DOHH2 (cell line): Measurements from ENCODE around the gene TGFBR2.

ENCODE experiments used
- H3F3A ChIP-seq: fragments of 200-600 bp; sonication (generic), shearing (Covaris generic); 2 replicates; pipeline ENCODE4 v1.6.0; 2016; ENCODE audit warnings: antibody characterized with exemption, mild to moderate bottlenecking; ENCODE audit not compliant: control insufficient read depth, insufficient read depth
- H3K27ac ChIP-seq: fragments of 200-600 bp; sonication (generic); 2 replicates; pipeline ENCODE4 v1.5.1; 2014; ENCODE audit warnings: low read depth, mild to moderate bottlenecking, low read length, moderate library complexity
- H3K27me3 ChIP-seq: fragments of 200-600 bp; sonication (generic); 2 replicates; pipeline ENCODE4 v1.6.1; 2014; ENCODE audit warnings: mild to moderate bottlenecking, low read length, mixed read lengths; ENCODE audit not compliant: control insufficient read depth
- H3K36me3 ChIP-seq: fragments of 200-600 bp; sonication (generic); 2 replicates; pipeline ENCODE4 v1.6.1; 2014; ENCODE audit warnings: mild to moderate bottlenecking, low read length, moderate library complexity, mixed read lengths; ENCODE audit not compliant: control insufficient read depth
- H3K4me1 ChIP-seq: fragments of 200-600 bp; sonication (generic); 2 replicates; pipeline ENCODE4 v1.6.1; 2014; ENCODE audit warnings: mild to moderate bottlenecking, low read length, mixed read lengths; ENCODE audit not compliant: control insufficient read depth
- H3K4me2 ChIP-seq: fragments of 200-600 bp; sonication (generic); 2 replicates; pipeline ENCODE4 v1.6.0; 2014; ENCODE audit warnings: mild to moderate bottlenecking, low read length, moderate library complexity
- H3K4me3 ChIP-seq: fragments of 200-600 bp; sonication (generic); 2 replicates; pipeline ENCODE4 v1.5.1; 2014; ENCODE audit warnings: mild to moderate bottlenecking, low read length, mixed read lengths
- H3K79me2 ChIP-seq: fragments of 200-600 bp; sonication (generic); 2 replicates; pipeline ENCODE4 v1.6.1; 2014; ENCODE audit warnings: mild to moderate bottlenecking, low read length, mixed read lengths; ENCODE audit not compliant: control insufficient read depth
- H3K9me2 ChIP-seq: fragments of 200-600 bp; sonication (generic); replicated peaks from 2 replicates; pipeline ENCODE4 v1.6.1; 2014; ENCODE audit warnings: mild to moderate bottlenecking, low read length, mixed read lengths; ENCODE audit not compliant: control insufficient read depth
- H3K9me3 ChIP-seq: fragments of 200-600 bp; sonication (generic); 2 replicates; pipeline ENCODE4 v1.6.1; 2014; ENCODE audit warnings: antibody characterized with exemption, low read length, mixed read lengths; ENCODE audit not compliant: control insufficient read depth, insufficient read depth
- H4K20me1 ChIP-seq: fragments of 200-600 bp; sonication (generic); 2 replicates; pipeline ENCODE4 v1.6.0; 2014; ENCODE audit warnings: low read depth, mild to moderate bottlenecking, antibody characterized with exemption, low read length, moderate library complexity; ENCODE audit not compliant: control insufficient read depth, insufficient read depth
- EZH2phosphoT487 ChIP-seq: fragments of 200-600 bp; sonication (generic); IDR thresholded peaks from 2 replicates; pipeline ENCODE4 v1.6.1; 2017; ENCODE audit warnings: borderline replicate concordance, mild to moderate bottlenecking, antibody characterized with exemption, low read length, moderate library complexity, mixed read lengths
- TF ChIP-seq, protein P1 (sequence below): fragments of 200-600 bp; sonication (generic); IDR thresholded peaks from one replicate; pipeline ENCODE4 v1.5.1; 2014; ENCODE audit warnings: antibody characterized with exemption, mild to moderate bottlenecking, low read depth, low read length; ENCODE audit not compliant: poor library complexity, severe bottlenecking

Gene TGFBR2

DNA sequence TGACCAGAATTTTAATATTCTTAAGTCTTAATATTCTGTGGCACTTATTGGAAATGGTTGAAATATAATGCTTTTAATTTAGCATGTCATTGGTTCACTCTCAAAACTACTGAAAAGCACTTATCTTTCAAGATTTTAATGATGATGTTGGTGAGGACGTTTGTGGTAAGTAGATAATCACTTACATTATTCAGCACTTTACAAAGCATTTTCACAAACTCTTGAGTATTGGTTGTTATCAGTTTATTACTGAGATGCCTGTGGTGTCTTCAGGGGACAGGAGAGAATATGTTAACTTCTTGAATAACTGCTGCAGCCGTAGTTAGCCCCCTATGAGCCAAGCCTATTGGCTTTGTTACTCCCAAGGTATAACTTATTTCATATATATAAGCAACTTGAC lies 15.2 kb downstream of the TGFBR2 start:
- H4K20me1 ChIP-seq: peaks cover 7% of the 10 kb centered on the region
- no peaks in the 10 kb centered on the region for H3K27me3 ChIP-seq
- peaks cover 65% of the 10 kb centered on the region for H3K79me2 ChIP-seq
- H3K4me3 ChIP-seq: no peak overlapping the region
- H3K4me2 ChIP-seq: peak overlapping the region; percentile 42
- no peaks in the 10 kb centered on the region for H3K9me2 ChIP-seq
- peak overlapping the region; percentile 23; the same call in 1 of the 2 replicates for H3K27ac ChIP-seq
- H3F3A ChIP-seq: peaks cover 9% of the 10 kb centered on the region; the same call in 1 of the 2 replicates
- TF ChIP-seq, protein P1, sequence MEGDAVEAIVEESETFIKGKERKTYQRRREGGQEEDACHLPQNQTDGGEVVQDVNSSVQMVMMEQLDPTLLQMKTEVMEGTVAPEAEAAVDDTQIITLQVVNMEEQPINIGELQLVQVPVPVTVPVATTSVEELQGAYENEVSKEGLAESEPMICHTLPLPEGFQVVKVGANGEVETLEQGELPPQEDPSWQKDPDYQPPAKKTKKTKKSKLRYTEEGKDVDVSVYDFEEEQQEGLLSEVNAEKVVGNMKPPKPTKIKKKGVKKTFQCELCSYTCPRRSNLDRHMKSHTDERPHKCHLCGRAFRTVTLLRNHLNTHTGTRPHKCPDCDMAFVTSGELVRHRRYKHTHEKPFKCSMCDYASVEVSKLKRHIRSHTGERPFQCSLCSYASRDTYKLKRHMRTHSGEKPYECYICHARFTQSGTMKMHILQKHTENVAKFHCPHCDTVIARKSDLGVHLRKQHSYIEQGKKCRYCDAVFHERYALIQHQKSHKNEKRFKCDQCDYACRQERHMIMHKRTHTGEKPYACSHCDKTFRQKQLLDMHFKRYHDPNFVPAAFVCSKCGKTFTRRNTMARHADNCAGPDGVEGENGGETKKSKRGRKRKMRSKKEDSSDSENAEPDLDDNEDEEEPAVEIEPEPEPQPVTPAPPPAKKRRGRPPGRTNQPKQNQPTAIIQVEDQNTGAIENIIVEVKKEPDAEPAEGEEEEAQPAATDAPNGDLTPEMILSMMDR: no peak
- TF ChIP-seq EZH2phosphoT487: no peak
- peaks cover 90% of the 10 kb centered on the region for H3K4me1 ChIP-seq
- peaks cover 13% of the 10 kb centered on the region for H3K36me3 ChIP-seq
- H3K9me3 ChIP-seq: no peaks in the 10 kb centered on the region

DNA sequence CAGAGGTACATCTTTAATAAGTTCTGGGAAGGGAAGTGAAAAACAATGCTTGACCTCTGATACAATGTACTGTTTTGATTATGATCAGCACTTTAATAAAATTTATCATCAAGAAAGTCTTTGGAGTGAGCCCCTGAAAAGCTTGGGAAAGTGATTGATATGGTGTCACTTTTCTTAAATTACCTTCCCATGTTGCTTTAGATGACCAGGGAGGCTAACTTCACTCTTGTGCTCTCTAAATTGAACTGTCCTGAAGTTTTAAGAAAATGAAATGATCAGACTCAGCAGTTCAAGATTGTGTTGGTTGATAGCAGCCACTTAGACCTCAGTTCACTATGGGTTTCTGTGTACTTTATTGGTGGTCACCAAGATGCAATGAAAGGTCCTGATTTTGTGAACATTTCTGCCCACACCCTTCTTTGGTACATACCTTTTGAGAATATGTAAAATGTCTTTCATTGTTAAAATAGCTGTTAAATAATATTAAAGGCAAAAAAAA lies 15.7 kb downstream of the TGFBR2 start:
- Histone ChIP-seq H3K4me2 (peak overlapping the region; percentile 42), H4K20me1 (peaks cover 7% of the 10 kb centered on the region), H3K9me3 (no peaks in the 10 kb centered on the region), H3K27me3 (no peaks in the 10 kb centered on the region), H3K4me3 (peak overlapping the region; percentile 7; the same call in 1 of the 2 replicates), H3K79me2 (peaks cover 63% of the 10 kb centered on the region), H3F3A (peaks cover 8% of the 10 kb centered on the region; the same call in 1 of the 2 replicates), H3K9me2 (no peaks in the 10 kb centered on the region), H3K27ac (peak overlapping the region; percentile 23), H3K4me1 (peaks cover 90% of the 10 kb centered on the region), H3K36me3 (peaks cover 15% of the 10 kb centered on the region)
- TF ChIP-seq, protein P1: no peak
- no peak for TF ChIP-seq EZH2phosphoT487

DNA sequence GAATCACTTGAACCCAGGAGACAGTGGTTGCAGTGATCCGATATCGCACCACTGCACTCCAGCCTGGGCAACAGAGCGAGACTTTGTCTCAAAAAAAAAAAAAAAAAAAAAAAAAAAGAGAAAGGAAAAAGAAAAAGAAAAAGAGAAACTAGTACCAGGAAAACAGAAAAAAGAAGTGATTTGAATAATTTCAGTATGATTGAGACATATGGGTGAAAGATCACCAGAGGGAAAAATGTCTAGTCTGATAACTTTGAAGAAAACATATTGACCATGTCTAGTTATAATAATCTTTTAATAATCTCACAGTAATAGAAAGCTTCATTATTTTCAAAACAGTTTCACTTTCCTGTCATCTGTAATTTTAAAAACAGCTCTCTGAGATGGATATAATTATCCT lies 16.4 kb downstream of the TGFBR2 start:
- H3K27ac ChIP-seq: peak overlapping the region; percentile 23

More for the DNA sequence above, 16.4 kb downstream of the TGFBR2 start:
- Histone ChIP-seq H4K20me1 (peaks cover 7% of the 10 kb centered on the region), H3K9me2 (no peaks in the 10 kb centered on the region), H3K4me1 (peaks cover 91% of the 10 kb centered on the region), H3K36me3 (peaks cover 15% of the 10 kb centered on the region), H3K27me3 (no peaks in the 10 kb centered on the region), H3K9me3 (no peaks in the 10 kb centered on the region), H3K79me2 (peaks cover 58% of the 10 kb centered on the region), H3K4me3 (peak overlapping the region; percentile 2; the same call in 1 of the 2 replicates), H3K4me2 (peak overlapping the region; percentile 42), H3F3A (0 out of 2 replicates have a peak, but pooled peaks cover 2% of the 10 kb centered on the region)
- TF ChIP-seq EZH2phosphoT487: no peak
- TF ChIP-seq, protein P1: no peak
